SK-N-SH (cell line): Measurements from ENCODE around the gene ZNF608. TPM values are rescaled to one million over a fixed set of nuclear protein-coding genes. Genes with fewer than 3 reads are reported as not detected.

Experiments
- CTCF ChIA-PET: fragments of 300-600, 350-600 bp; formaldehyde crosslinking; extraction: SDS; loops from one replicate; lab custom pipeline; 2021; lab: Yijun Ruan, JAX
- POLR2A ChIA-PET: fragments of 350-600 bp; sonication (Branson Sonifier 250); formaldehyde crosslinking; extraction: SDS; loops from one replicate; lab custom pipeline; 2020; ENCODE audit warnings: antibody characterized with exemption, inconsistent platforms; lab: Yijun Ruan, JAX
- DNase-seq: peaks from one replicate; pipeline ENCODE4 v3.0.0; 2012
- H2AFZ ChIP-seq: fragments of 200-600 bp; sonication (generic); 2 replicates; pipeline ENCODE4 v1.8.1; 2016; ENCODE audit warnings: antibody characterized with exemption, mild to moderate bottlenecking, low read depth
- H3F3A ChIP-seq: fragments of 200-600 bp; sonication (generic); replicated peaks from 2 replicates; pipeline ENCODE3; 2016; ENCODE audit warnings: antibody characterized with exemption, mild to moderate bottlenecking; ENCODE audit not compliant: insufficient read depth
- H3K27ac ChIP-seq, 2 experiments: fragments of 200-500 bp in 1 of 2; fragments of 200-600 bp in 1 of 2; sonication (Bioruptor generic) in 1 of 2; sonication (generic), shearing (Covaris generic) in 1 of 2; 2 replicates each; pipeline versions ENCODE4 v1.5.1 to v1.6.1; 2014 to 2016; ENCODE audit warnings: low read depth in 2 of 2, inconsistent platforms in 1 of 2, low read length in 1 of 2, mild to moderate bottlenecking in 1 of 2, mixed read lengths in 1 of 2
- H3K27me3 ChIP-seq: fragments of 200-600 bp; sonication (generic), shearing (Covaris generic); 2 replicates; pipeline ENCODE4 v1.6.1; 2016; ENCODE audit warnings: mixed run types; ENCODE audit not compliant: insufficient read depth
- H3K36me3 ChIP-seq, 2 experiments: fragments of 200-500 bp in 1 of 2; fragments of 200-600 bp in 1 of 2; sonication (Bioruptor generic) in 1 of 2; sonication (generic) in 1 of 2; replicated peaks in 1 of 2; 2 replicates each; pipeline versions ENCODE3 to v1.5.1; 2014 to 2016; ENCODE audit warnings: low read length in 1 of 2, mild to moderate bottlenecking in 1 of 2; ENCODE audit not compliant: insufficient read depth in 2 of 2, control insufficient read depth in 1 of 2
- H3K4me1 ChIP-seq, 2 experiments: fragments of 200-500 bp in 1 of 2; fragments of 200-600 bp in 1 of 2; sonication (Bioruptor generic) in 1 of 2; sonication (generic), shearing (Covaris generic) in 1 of 2; 2 replicates each; pipeline versions ENCODE4 v1.5.1 to v1.6.1; 2014 to 2016; ENCODE audit warnings: low read depth in 1 of 2, low read length in 1 of 2, mixed run types in 1 of 2; ENCODE audit not compliant: insufficient read depth in 2 of 2, control insufficient read depth in 1 of 2
- H3K4me2 ChIP-seq: fragments of 200-600 bp; sonication (generic), shearing (Covaris generic); 2 replicates; pipeline ENCODE4 v1.6.1; 2017; ENCODE audit warnings: mixed run types
- H3K4me3 ChIP-seq, 2 experiments: fragments of 200-500 bp in 1 of 2; fragments of 200-600 bp in 1 of 2; sonication (Bioruptor generic) in 1 of 2; sonication (generic), shearing (Covaris generic) in 1 of 2; 2 replicates each; pipeline versions ENCODE4 v1.5.1 to v1.8.1; 2014 to 2016; ENCODE audit warnings: low read depth in 2 of 2, inconsistent platforms in 1 of 2, low read length in 1 of 2, mild to moderate bottlenecking in 1 of 2, mixed read lengths in 1 of 2, moderate library complexity in 1 of 2
- H3K79me2 ChIP-seq: fragments of 200-600 bp; sonication (generic); 2 replicates; pipeline ENCODE4 v1.8.1; 2017; ENCODE audit warnings: mild to moderate bottlenecking; ENCODE audit not compliant: insufficient read depth
- H3K9ac ChIP-seq: fragments of 200-600 bp; sonication (generic); 2 replicates; pipeline ENCODE4 v1.6.1; 2017; ENCODE audit warnings: mixed run types
- H3K9me2 ChIP-seq: fragments of 200-600 bp; sonication (generic); 2 replicates; pipeline ENCODE4 v1.6.1; 2017; ENCODE audit warnings: mixed run types
- H3K9me3 ChIP-seq: fragments of 200-600 bp; sonication (generic); 2 replicates; pipeline ENCODE4 v1.6.1; 2017; ENCODE audit warnings: mixed run types, mild to moderate bottlenecking, moderate library complexity
- H4K20me1 ChIP-seq: fragments of 200-600 bp; sonication (generic); 2 replicates; pipeline ENCODE4 v1.6.1; 2017; ENCODE audit warnings: mild to moderate bottlenecking, mixed run types; ENCODE audit not compliant: insufficient read depth
- EP300 ChIP-seq, 2 experiments: IDR thresholded peaks; 2 replicates each; pipeline versions ENCODE4 v1.4.0 to v1.6.1; 2012; ENCODE audit warnings: borderline replicate concordance in 1 of 2, low read depth in 1 of 2, low read length in 1 of 2
- FOSL2 ChIP-seq: IDR thresholded peaks from 2 replicates; pipeline ENCODE4 v1.4.0; 2012; ENCODE audit warnings: low read depth, mild to moderate bottlenecking, moderate library complexity, borderline replicate concordance
- MEF2A ChIP-seq: IDR thresholded peaks from 2 replicates; pipeline ENCODE4 v1.4.0; 2012; ENCODE audit warnings: low read depth, borderline replicate concordance
- RAD21 ChIP-seq: IDR thresholded peaks from 2 replicates; pipeline ENCODE4 v1.6.1; 2012; ENCODE audit warnings: mild to moderate bottlenecking, low read length
- RCOR1 ChIP-seq: fragments of 150-350 bp; IDR thresholded peaks from 2 replicates; pipeline ENCODE4 v1.6.1; 2017; ENCODE audit warnings: antibody characterized with exemption, low read length
- SIN3A ChIP-seq: IDR thresholded peaks from 2 replicates; pipeline ENCODE4 v1.6.1; 2012; ENCODE audit warnings: low read depth, mild to moderate bottlenecking, low read length, moderate library complexity, borderline replicate concordance
- SMC3 ChIP-seq: IDR thresholded peaks from 2 replicates; pipeline ENCODE4 v1.6.1; 2012; ENCODE audit warnings: low read depth, low read length, improper control_type of control experiment
- TAF1 ChIP-seq: IDR thresholded peaks from 2 replicates; pipeline ENCODE4 v1.6.1; 2012; ENCODE audit warnings: low read depth, mild to moderate bottlenecking, low read length, moderate library complexity, borderline replicate concordance
- TCF12 ChIP-seq: IDR thresholded peaks from 2 replicates; pipeline ENCODE4 v1.4.0; 2012
- TEAD4 ChIP-seq: IDR thresholded peaks from 2 replicates; pipeline ENCODE4 v1.4.0; 2012; ENCODE audit warnings: mild to moderate bottlenecking, borderline replicate concordance; ENCODE audit not compliant: insufficient read depth
- YY1 ChIP-seq: IDR thresholded peaks from 2 replicates; pipeline ENCODE4 v1.4.0; 2012; ENCODE audit warnings: low read depth, mild to moderate bottlenecking
- WGBS: methylation state at CpG from one replicate; pipeline ENCODE4 v1.1.6; 2017; ENCODE audit warnings: low lambda C conversion rate; 5-methylcytosine and 5-hydroxymethylcytosine counted together
- polyA plus RNA-seq, 3 experiments: library from polyadenylated mRNA; depleted of rRNA; stranded (reverse); fragments of >200 nt; gene quantifications; 2 replicates each; pipeline ENCODE4 v1.2.3, GENCODE V29; 2012
- TF ChIP-seq, protein P1 (sequence below): IDR thresholded peaks from 2 replicates; pipeline ENCODE4 v1.6.1; 2012; ENCODE audit warnings: mild to moderate bottlenecking, low read depth, low read length, moderate library complexity
- TF ChIP-seq, protein P2 (sequence below): IDR thresholded peaks from 2 replicates; pipeline ENCODE4 v1.4.0; 2012; ENCODE audit warnings: low read depth, borderline replicate concordance
- TF ChIP-seq, protein P3 (sequence below): IDR thresholded peaks from 2 replicates; pipeline ENCODE4 v1.4.0; 2012; ENCODE audit warnings: low read depth
- TF ChIP-seq, protein P4 (sequence below): fragments of 200-600 bp; sonication (generic); IDR thresholded peaks from 2 replicates; pipeline ENCODE4 v1.6.1; 2017; ENCODE audit warnings: antibody characterized with exemption, mild to moderate bottlenecking, moderate library complexity
- TF ChIP-seq, protein P5 (sequence below): IDR thresholded peaks from 2 replicates; pipeline ENCODE4; 2012
- TF ChIP-seq, protein P6 (sequence below): IDR thresholded peaks from 2 replicates; pipeline ENCODE4 v1.4.0; 2012; ENCODE audit warnings: low read depth, borderline replicate concordance

Gene ZNF608
- polyA plus RNA-seq, 1 of the 3 experiments (the other 2 are of a cell fraction), result 4.9 TPM

DNA sequence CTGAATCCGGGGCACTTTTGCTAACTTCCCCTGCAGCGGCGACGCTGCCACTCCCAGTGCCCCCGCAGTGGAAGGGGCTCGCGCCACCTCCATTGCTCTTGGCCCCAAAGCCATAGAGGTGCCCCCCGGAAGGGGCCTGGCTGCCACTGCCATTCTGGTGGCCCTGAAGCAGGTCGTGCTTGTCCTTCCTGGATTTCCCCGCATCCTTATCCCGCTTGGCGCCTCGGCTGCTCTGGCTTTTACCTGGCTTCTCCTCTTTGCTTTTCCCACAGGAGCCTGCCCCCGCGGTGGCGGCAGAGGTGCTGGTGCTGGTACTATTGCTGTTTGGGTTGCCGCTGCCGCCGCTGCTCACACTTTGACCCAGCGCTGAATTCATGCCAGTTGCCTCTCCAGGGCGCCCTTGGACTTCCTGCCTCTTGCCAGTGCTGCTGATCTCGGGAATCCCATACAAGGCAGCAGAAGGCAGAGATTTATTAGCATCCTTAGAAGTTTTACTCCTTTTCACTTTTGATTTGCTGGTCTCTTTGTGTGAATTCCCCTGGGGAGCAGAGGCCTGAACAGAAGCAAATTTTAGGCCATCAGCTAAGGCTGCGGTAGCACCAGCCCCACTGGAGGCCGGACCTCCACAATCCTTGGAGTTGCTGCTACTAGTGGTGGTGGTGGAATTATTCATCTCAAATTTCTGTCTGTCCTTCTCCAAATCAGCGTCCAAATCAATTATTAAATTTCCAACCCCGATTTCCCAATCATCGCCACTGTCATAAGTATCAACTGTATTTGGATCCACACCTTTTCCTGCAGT is 2.1 kb downstream of the ZNF608 start (continued):
- TF ChIP-seq, protein P1, sequence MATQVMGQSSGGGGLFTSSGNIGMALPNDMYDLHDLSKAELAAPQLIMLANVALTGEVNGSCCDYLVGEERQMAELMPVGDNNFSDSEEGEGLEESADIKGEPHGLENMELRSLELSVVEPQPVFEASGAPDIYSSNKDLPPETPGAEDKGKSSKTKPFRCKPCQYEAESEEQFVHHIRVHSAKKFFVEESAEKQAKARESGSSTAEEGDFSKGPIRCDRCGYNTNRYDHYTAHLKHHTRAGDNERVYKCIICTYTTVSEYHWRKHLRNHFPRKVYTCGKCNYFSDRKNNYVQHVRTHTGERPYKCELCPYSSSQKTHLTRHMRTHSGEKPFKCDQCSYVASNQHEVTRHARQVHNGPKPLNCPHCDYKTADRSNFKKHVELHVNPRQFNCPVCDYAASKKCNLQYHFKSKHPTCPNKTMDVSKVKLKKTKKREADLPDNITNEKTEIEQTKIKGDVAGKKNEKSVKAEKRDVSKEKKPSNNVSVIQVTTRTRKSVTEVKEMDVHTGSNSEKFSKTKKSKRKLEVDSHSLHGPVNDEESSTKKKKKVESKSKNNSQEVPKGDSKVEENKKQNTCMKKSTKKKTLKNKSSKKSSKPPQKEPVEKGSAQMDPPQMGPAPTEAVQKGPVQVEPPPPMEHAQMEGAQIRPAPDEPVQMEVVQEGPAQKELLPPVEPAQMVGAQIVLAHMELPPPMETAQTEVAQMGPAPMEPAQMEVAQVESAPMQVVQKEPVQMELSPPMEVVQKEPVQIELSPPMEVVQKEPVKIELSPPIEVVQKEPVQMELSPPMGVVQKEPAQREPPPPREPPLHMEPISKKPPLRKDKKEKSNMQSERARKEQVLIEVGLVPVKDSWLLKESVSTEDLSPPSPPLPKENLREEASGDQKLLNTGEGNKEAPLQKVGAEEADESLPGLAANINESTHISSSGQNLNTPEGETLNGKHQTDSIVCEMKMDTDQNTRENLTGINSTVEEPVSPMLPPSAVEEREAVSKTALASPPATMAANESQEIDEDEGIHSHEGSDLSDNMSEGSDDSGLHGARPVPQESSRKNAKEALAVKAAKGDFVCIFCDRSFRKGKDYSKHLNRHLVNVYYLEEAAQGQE, result 0 out of 2 replicates have a peak, but pooled peaks have one; percentile 2
- TF ChIP-seq, protein P2, sequence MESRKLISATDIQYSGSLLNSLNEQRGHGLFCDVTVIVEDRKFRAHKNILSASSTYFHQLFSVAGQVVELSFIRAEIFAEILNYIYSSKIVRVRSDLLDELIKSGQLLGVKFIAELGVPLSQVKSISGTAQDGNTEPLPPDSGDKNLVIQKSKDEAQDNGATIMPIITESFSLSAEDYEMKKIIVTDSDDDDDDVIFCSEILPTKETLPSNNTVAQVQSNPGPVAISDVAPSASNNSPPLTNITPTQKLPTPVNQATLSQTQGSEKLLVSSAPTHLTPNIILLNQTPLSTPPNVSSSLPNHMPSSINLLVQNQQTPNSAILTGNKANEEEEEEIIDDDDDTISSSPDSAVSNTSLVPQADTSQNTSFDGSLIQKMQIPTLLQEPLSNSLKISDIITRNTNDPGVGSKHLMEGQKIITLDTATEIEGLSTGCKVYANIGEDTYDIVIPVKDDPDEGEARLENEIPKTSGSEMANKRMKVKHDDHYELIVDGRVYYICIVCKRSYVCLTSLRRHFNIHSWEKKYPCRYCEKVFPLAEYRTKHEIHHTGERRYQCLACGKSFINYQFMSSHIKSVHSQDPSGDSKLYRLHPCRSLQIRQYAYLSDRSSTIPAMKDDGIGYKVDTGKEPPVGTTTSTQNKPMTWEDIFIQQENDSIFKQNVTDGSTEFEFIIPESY, result no peak
- TF ChIP-seq RCOR1 (no peak), TEAD4 (no peak), FOSL2 (no peak), EP300 (IDR thresholded peaks at IDR 0.05; ENCODE audit: borderline replicate concordance in 1 of 2, low read depth in 1 of 2, low read length in 1 of 2) (peak in 1 of 2 experiments; percentile 7; a peak in 1 of 4 replicates), TAF1 (no peak), SMC3 (peak; percentile 10; the same call in 1 of the 2 replicates)

DNA sequence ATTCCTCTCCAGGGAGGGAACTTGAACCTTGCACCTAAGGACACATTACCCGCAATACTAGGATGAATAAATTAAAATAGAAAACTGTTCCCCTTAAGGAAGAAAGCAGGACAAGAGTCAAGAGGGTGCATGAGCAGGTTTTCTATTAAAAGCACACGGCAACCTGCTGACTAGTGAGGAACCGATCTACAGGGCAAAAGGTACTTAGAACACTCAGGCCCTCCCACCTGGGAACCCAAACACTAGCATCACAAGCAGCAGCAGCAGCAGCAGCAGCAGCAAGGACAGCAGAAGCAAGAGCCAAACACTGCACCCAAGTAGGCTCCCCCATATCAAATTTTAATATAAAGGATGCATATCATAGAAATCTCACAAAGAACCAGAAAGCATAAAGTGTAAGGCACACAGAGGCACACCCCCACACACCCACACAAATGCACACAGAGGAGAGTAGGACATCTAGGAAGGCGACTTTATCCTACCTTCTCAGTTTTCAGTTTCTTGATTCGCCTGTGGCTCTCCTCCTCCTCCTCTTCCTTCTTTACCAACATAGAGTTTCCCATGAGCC is 2.8 kb downstream of the ZNF608 start:
- Histone ChIP-seq H3K9me3 (0 out of 2 replicates have a peak, but pooled peaks cover 5% of the 10 kb centered on the region), H3K9ac (peak overlapping the region; percentile 84), H3K4me1 (peaks cover 5 to 44% of the 10 kb centered on the region in 2 experiments; a peak in 3 of 4 replicates), H3K4me3 (peak overlapping the region; percentile 67 to 92), H4K20me1 (no peaks in the 10 kb centered on the region), H3K4me2 (peak overlapping the region; percentile 93), H3K27ac (peak overlapping the region; percentile 35 to 97; a peak in 2 of 4 replicates), H3K9me2 (no peaks in the 10 kb centered on the region), H3K27me3 (no peaks in the 10 kb centered on the region), H3F3A (peaks cover 27% of the 10 kb centered on the region), H3K79me2 (peaks cover 6% of the 10 kb centered on the region; the same call in 1 of the 2 replicates), H3K36me3 (peaks cover 0 to 9% of the 10 kb centered on the region in 2 experiments), H2AFZ (peak overlapping the region; percentile 83)
- ChIA-PET POLR2A (interaction anchor here (1.1 kb wide), 1 partner anchor 667 kb away, joined by 4 read pairs; no protein-coding TSS in a partner anchor), CTCF (interaction anchor here (0.7 kb wide), 1 partner anchor 115 kb away, joined by 3 read pairs; no protein-coding TSS in a partner anchor)
- 30% methylated on average over 5 of the region's 5 CpGs for WGBS
- no peak for DNase-seq
- TF ChIP-seq, protein P3, sequence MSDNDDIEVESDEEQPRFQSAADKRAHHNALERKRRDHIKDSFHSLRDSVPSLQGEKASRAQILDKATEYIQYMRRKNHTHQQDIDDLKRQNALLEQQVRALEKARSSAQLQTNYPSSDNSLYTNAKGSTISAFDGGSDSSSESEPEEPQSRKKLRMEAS, result no peak
- TF ChIP-seq, protein P4, sequence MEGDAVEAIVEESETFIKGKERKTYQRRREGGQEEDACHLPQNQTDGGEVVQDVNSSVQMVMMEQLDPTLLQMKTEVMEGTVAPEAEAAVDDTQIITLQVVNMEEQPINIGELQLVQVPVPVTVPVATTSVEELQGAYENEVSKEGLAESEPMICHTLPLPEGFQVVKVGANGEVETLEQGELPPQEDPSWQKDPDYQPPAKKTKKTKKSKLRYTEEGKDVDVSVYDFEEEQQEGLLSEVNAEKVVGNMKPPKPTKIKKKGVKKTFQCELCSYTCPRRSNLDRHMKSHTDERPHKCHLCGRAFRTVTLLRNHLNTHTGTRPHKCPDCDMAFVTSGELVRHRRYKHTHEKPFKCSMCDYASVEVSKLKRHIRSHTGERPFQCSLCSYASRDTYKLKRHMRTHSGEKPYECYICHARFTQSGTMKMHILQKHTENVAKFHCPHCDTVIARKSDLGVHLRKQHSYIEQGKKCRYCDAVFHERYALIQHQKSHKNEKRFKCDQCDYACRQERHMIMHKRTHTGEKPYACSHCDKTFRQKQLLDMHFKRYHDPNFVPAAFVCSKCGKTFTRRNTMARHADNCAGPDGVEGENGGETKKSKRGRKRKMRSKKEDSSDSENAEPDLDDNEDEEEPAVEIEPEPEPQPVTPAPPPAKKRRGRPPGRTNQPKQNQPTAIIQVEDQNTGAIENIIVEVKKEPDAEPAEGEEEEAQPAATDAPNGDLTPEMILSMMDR, result no peak
- TF ChIP-seq SMC3 (no peak), MEF2A (no peak), RAD21 (no peak), TEAD4 (no peak), SIN3A (no peak), YY1 (no peak), TCF12 (no peak)
- TF ChIP-seq, protein P5, sequence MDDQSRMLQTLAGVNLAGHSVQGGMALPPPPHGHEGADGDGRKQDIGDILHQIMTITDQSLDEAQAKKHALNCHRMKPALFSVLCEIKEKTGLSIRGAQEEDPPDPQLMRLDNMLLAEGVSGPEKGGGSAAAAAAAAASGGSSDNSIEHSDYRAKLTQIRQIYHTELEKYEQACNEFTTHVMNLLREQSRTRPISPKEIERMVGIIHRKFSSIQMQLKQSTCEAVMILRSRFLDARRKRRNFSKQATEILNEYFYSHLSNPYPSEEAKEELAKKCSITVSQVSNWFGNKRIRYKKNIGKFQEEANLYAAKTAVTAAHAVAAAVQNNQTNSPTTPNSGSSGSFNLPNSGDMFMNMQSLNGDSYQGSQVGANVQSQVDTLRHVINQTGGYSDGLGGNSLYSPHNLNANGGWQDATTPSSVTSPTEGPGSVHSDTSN, result no peak
- TF ChIP-seq, protein P6, sequence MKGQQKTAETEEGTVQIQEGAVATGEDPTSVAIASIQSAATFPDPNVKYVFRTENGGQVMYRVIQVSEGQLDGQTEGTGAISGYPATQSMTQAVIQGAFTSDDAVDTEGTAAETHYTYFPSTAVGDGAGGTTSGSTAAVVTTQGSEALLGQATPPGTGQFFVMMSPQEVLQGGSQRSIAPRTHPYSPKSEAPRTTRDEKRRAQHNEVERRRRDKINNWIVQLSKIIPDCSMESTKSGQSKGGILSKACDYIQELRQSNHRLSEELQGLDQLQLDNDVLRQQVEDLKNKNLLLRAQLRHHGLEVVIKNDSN, result no peak
